SK-N-MC (cell line): ENCODE data around the gene PEX14.

Experiments used
- DNase-seq: peaks from one replicate; pipeline ENCODE4 v3.0.0-alpha.2; 2011; ENCODE audit warnings: low read depth, low spot score
- H3K27ac ChIP-seq: fragments of 200-600 bp; sonication (generic); 2 replicates; pipeline ENCODE4 v1.5.1; 2016; ENCODE audit warnings: mixed run types
- H3K36me3 ChIP-seq: fragments of 200-600 bp; sonication (generic); 2 replicates; pipeline ENCODE4 v1.6.1; 2017; ENCODE audit warnings: antibody characterized with exemption, low read length, mixed read lengths; ENCODE audit not compliant: insufficient read depth
- H3K4me3 ChIP-seq: fragments of 200-600 bp; sonication (generic); 2 replicates; pipeline ENCODE4 v1.5.1; 2016
- H3K9ac ChIP-seq: fragments of 200-600 bp; sonication (generic); 2 replicates; pipeline ENCODE4 v1.8.0; 2017; ENCODE audit warnings: mixed run types, mixed read lengths; ENCODE audit not compliant: insufficient read length
- H3K9me3 ChIP-seq: fragments of 200-600 bp; sonication (generic); 2 replicates; pipeline ENCODE4 v1.6.1; 2017; ENCODE audit warnings: low read depth, mild to moderate bottlenecking, antibody characterized with exemption, low read length, moderate library complexity, mixed read lengths
- EZH2 ChIP-seq: fragments of 200-600 bp; sonication (generic); IDR thresholded peaks from one replicate; pipeline ENCODE4 v1.6.1; 2017; ENCODE audit warnings: antibody characterized with exemption
- FOXP2 ChIP-seq: optimal IDR thresholded peaks from 2 replicates; pipeline ENCODE3; 2011; ENCODE audit warnings: mild to moderate bottlenecking, moderate library complexity; ENCODE audit not compliant: insufficient read depth; ENCODE audit errors: extremely low read length, control extremely low read depth
- POLR2AphosphoS5 ChIP-seq: IDR thresholded peaks from 2 replicates; pipeline ENCODE4 v1.6.1; 2012; ENCODE audit warnings: mild to moderate bottlenecking, low read depth, low read length, borderline replicate concordance

The PEX14 gene

GRCh38 chr1:10549904-10550664 is 75.3 kb downstream of the PEX14 start:
- DNase-seq = no peak
- Histone ChIP-seq H3K9ac (no peak overlapping the region), H3K4me3 (no peak overlapping the region), H3K9me3 (no peaks in the 10 kb centered on the region), H3K27ac (no peak overlapping the region), H3K36me3 (no peaks in the 10 kb centered on the region)
- TF ChIP-seq EZH2 = no peak

- no peak for TF ChIP-seq EZH2
- no peak for TF ChIP-seq FOXP2
- no peak for TF ChIP-seq POLR2AphosphoS5
- Histone ChIP-seq H3K36me3 (no peaks in the 10 kb centered on the region), H3K9ac (no peak overlapping the region), H3K9me3 (no peaks in the 10 kb centered on the region), H3K4me3 (no peak overlapping the region), H3K27ac (no peak overlapping the region)
- no peak for DNase-seq
Measured at GRCh38 chr1:10553118-10553517, 78.4 kb downstream of the PEX14 start.

GRCh38 chr1:10555635-10556429 is 81.1 kb downstream of the PEX14 start:
- TF ChIP-seq POLR2AphosphoS5 (no peak), FOXP2 (no peak), EZH2 (no peak)
- Histone ChIP-seq H3K4me3 (no peak overlapping the region), H3K27ac (no peak overlapping the region), H3K36me3 (no peaks in the 10 kb centered on the region), H3K9me3 (no peaks in the 10 kb centered on the region), H3K9ac (no peak overlapping the region)
- no peak for DNase-seq

- no peak overlapping the region for H3K27ac ChIP-seq
- TF ChIP-seq EZH2 (no peak), POLR2AphosphoS5 (no peak)
Measured at GRCh38 chr1:10556430-10557005, 81.8 kb downstream of the PEX14 start.

GRCh38 chr1:10557714-10558113 is 83.0 kb downstream of the PEX14 start:
- H3K9me3 ChIP-seq = no peaks in the 10 kb centered on the region
- H3K36me3 ChIP-seq = no peaks in the 10 kb centered on the region
- no peak for DNase-seq
- H3K9ac ChIP-seq = no peak overlapping the region
- no peak overlapping the region for H3K27ac ChIP-seq
- no peak overlapping the region for H3K4me3 ChIP-seq
- TF ChIP-seq POLR2AphosphoS5 (no peak), FOXP2 (no peak), EZH2 (no peak)

More at GRCh38 chr1:10556430-10557005, 81.8 kb downstream of the PEX14 start:
- H3K9ac ChIP-seq = no peak overlapping the region
- DNase-seq = no peak
- H3K36me3 ChIP-seq = no peaks in the 10 kb centered on the region
- H3K9me3 ChIP-seq = no peaks in the 10 kb centered on the region
- H3K4me3 ChIP-seq = no peak overlapping the region

GRCh38 chr1:10559386-10559785 is 84.6 kb downstream of the PEX14 start:
- no peak for TF ChIP-seq POLR2AphosphoS5
- TF ChIP-seq EZH2 = no peak
- no peak for TF ChIP-seq FOXP2

GRCh38 chr1:10561497-10561896 is 86.7 kb downstream of the PEX14 start:
- Histone ChIP-seq H3K9ac (no peak overlapping the region), H3K36me3 (no peaks in the 10 kb centered on the region), H3K9me3 (no peaks in the 10 kb centered on the region), H3K27ac (no peak overlapping the region), H3K4me3 (no peak overlapping the region)
- no peak for TF ChIP-seq EZH2
- no peak for TF ChIP-seq POLR2AphosphoS5
- TF ChIP-seq FOXP2 = no peak
- no peak for DNase-seq

More at GRCh38 chr1:10559386-10559785, 84.6 kb downstream of the PEX14 start:
- H3K27ac ChIP-seq = no peak overlapping the region
- no peak overlapping the region for H3K9ac ChIP-seq
- no peaks in the 10 kb centered on the region for H3K36me3 ChIP-seq
- no peak overlapping the region for H3K4me3 ChIP-seq
- H3K9me3 ChIP-seq = no peaks in the 10 kb centered on the region
- DNase-seq = no peak

GRCh38 chr1:10561955-10562354 is 87.2 kb downstream of the PEX14 start:
- Histone ChIP-seq H3K4me3 (no peak overlapping the region), H3K27ac (no peak overlapping the region), H3K9ac (no peak overlapping the region), H3K36me3 (no peaks in the 10 kb centered on the region), H3K9me3 (no peaks in the 10 kb centered on the region)
- TF ChIP-seq FOXP2 = no peak
- TF ChIP-seq EZH2 = no peak
- TF ChIP-seq POLR2AphosphoS5 = no peak
- DNase-seq = no peak
